Left lung (tissue), 10 donors: ENCODE data around the gene GSTP1. TPM values are rescaled to one million over a fixed set of nuclear protein-coding genes. Genes with fewer than 3 reads are reported as not detected.
"Not testable (repeated sequence)": the region's sequence is repeated elsewhere in the genome, so short reads cannot be mapped to it uniquely, and the experiment has no call there.

Source experiments
- ATAC-seq: fragments of 200-7000 bp; cut with Tn5 transposase; one replicate; pipeline ENCODE4 v1.9.1; 2020; ENCODE audit warnings: moderate library complexity
- DNase-seq, 4 donors: peaks; one replicate each; pipeline ENCODE4 v3.0.0-alpha.2; 2013 to 2020
- H3K27ac ChIP-seq, 2 donors: fragments of 200-600 bp; sonication (generic) in 1 of 2; one replicate each; pipeline versions ENCODE4 v1.5.0 to v1.8.0; 2020 to 2021
- H3K27me3 ChIP-seq, 2 donors: fragments of 200-600 bp; sonication (generic) in 1 of 2; one replicate each; pipeline versions ENCODE4 v1.5.0 to v1.8.0; 2020 to 2021
- H3K36me3 ChIP-seq, 2 donors: fragments of 200-600 bp; sonication (generic) in 1 of 2; one replicate each; pipeline versions ENCODE4 v1.5.0 to v1.8.0; 2020 to 2021
- H3K4me1 ChIP-seq, 2 donors: fragments of 200-600 bp; one replicate each; pipeline ENCODE4 v1.8.0; 2021
- H3K4me3 ChIP-seq, 2 donors: fragments of 200-600 bp; sonication (generic) in 1 of 2; one replicate each; pipeline versions ENCODE4 v1.5.0 to v1.8.0; 2020 to 2021; ENCODE audit warnings: mild to moderate bottlenecking in 1 of 2
- H3K9me3 ChIP-seq, 2 donors: fragments of 200-600 bp; sonication (generic) in 1 of 2; one replicate each; pipeline versions ENCODE4 v1.5.0 to v1.8.0; 2020 to 2021
- CTCF ChIP-seq, 2 donors: fragments of 200-600 bp; sonication (generic) in 1 of 2; IDR thresholded peaks; one replicate each; pipeline versions ENCODE4 v1.5.0 to v1.8.0; 2021; ENCODE audit warnings: antibody characterized with exemption in 2 of 2
- intact Hi-C, 2 donors: fragments of 100-400 bp; cut with DNase I; formaldehyde crosslinking; loops; one replicate each; pipeline versions ENCODE4 v1.11.2 to v1.14.2; 2022
- polyA plus RNA-seq, 6 donors: library from polyadenylated mRNA; unstranded; fragments of 120-200 nt; gene quantifications; one replicate each; pipeline ENCODE4 v1.2.1, GENCODE V29; 2013; ENCODE audit not compliant: insufficient read length in 6 of 6
- total RNA-seq, 2 donors: library from RNA; stranded (reverse); fragmentation: NEBNext Ultra II Directional; extraction: Animal tissue kit (Norgen Biotek cat#: 25700); gene quantifications; one replicate each; pipeline ENCODE4 v1.2.1, GENCODE V29; 2021
- donor health status: DM: no; HTN: yes; CAD: no.
- donor health status: DM: no; HTN: no; CAD: no.

Gene GSTP1
- total and polyA plus RNA-seq, 8 donors, result 651 to 1,058 (median 749) TPM

- intact Hi-C loops, result no loop called here
- TF ChIP-seq CTCF (IDR thresholded peaks at IDR 0.05), result no peak
- H3K27ac ChIP-seq, result no peak overlapping the region
Observed at GRCh38 chr11:67551127-67551526, 32.5 kb upstream of the GSTP1 start.

GRCh38 chr11:67551697-67552096 is 31.9 kb upstream of the GSTP1 start:
- ATAC-seq, H3K27ac ChIP-seq, H3K9me3 ChIP-seq, H3K4me3 ChIP-seq, H3K27me3 ChIP-seq, intact Hi-C loops, H3K36me3 ChIP-seq, H3K4me1 ChIP-seq, DNase-seq: not testable (repeated sequence)

More at GRCh38 chr11:67551127-67551526, 32.5 kb upstream of the GSTP1 start:
- H3K4me3 ChIP-seq, result no peak overlapping the region
- ATAC-seq (no peak), DNase-seq (no peak)
- no peaks in the 10 kb centered on the region for H3K36me3 ChIP-seq
- H3K4me1 ChIP-seq, result no peaks in the 10 kb centered on the region
- H3K27me3 ChIP-seq, result no peaks in the 10 kb centered on the region
- peaks cover 0 to 6% of the 10 kb centered on the region in 2 donors for H3K9me3 ChIP-seq

GRCh38 chr11:67556244-67556643 is 27.4 kb upstream of the GSTP1 start:
- H3K27ac ChIP-seq, result no peak overlapping the region
- H3K27me3 ChIP-seq, result peaks cover 0 to 7% of the 10 kb centered on the region in 2 donors
- no peaks in the 10 kb centered on the region for H3K4me1 ChIP-seq
- H3K4me3 ChIP-seq, result no peak overlapping the region
- intact Hi-C loops, result no loop called here
- H3K36me3 ChIP-seq, result no peaks in the 10 kb centered on the region
- H3K9me3 ChIP-seq, result peaks cover 0 to 6% of the 10 kb centered on the region in 2 donors
- ATAC-seq, result no peak
- no peak for TF ChIP-seq CTCF (IDR thresholded peaks at IDR 0.05)
- no peak for DNase-seq

- Histone ChIP-seq H3K9me3 (no peaks in the 10 kb centered on the region), H3K4me3 (no peak overlapping the region), H3K4me1 (no peaks in the 10 kb centered on the region), H3K36me3 (no peaks in the 10 kb centered on the region), H3K27me3 (peaks cover 0 to 7% of the 10 kb centered on the region in 2 donors), H3K27ac (peak overlapping the region; percentile 57 to 67)
- intact Hi-C loops, result no loop called here
- TF ChIP-seq CTCF (IDR thresholded peaks at IDR 0.05), result no peak
- peak in 2 of 4 donors; percentile 70 to 74 for DNase-seq
- ATAC-seq, result peak; percentile 87
Observed at GRCh38 chr11:67558084-67558772, 25.4 kb upstream of the GSTP1 start.

GRCh38 chr11:67561971-67562619 is 21.5 kb upstream of the GSTP1 start:
- Histone ChIP-seq H3K4me1 (no peaks in the 10 kb centered on the region), H3K36me3 (no peaks in the 10 kb centered on the region), H3K4me3 (no peak overlapping the region), H3K27me3 (peaks cover 0 to 7% of the 10 kb centered on the region in 2 donors), H3K27ac (no peak overlapping the region), H3K9me3 (no peaks in the 10 kb centered on the region)
- DNase-seq (no peak), ATAC-seq (no peak)
- TF ChIP-seq CTCF (IDR thresholded peaks at IDR 0.05), result no peak
- intact Hi-C loops, result no loop called here
